H9 (cell line): ENCODE measurements around the gene IL1RAPL2. TPM values are rescaled to one million over a fixed set of nuclear protein-coding genes. Genes with fewer than 3 reads are reported as not detected.

Source experiments
- DNase-seq: peaks from one replicate; pipeline ENCODE4 v3.0.0-alpha.2; 2017
- H2AFZ ChIP-seq: one replicate; pipeline ENCODE4 v1.6.1; 2013; ENCODE audit warnings: mild to moderate bottlenecking, low read length, control low read depth, moderate library complexity
- H2AK5ac ChIP-seq: 2 replicates; pipeline ENCODE4 v1.6.1; 2013; ENCODE audit warnings: low read length, control low read depth, mixed read lengths; ENCODE audit not compliant: insufficient read length
- H2BK120ac ChIP-seq: one replicate; pipeline ENCODE4 v1.6.1; 2013; ENCODE audit warnings: low read depth, mild to moderate bottlenecking, low read length, control low read depth, inconsistent platforms; ENCODE audit not compliant: poor library complexity, severe bottlenecking
- H2BK12ac ChIP-seq: 2 replicates; pipeline ENCODE4 v1.6.1; 2013; ENCODE audit warnings: low read length, control low read depth, mixed read lengths, low read depth; ENCODE audit not compliant: insufficient read length
- H2BK15ac ChIP-seq: 2 replicates; pipeline ENCODE4 v1.6.1; 2013; ENCODE audit warnings: low read depth, low read length, control low read depth
- H2BK20ac ChIP-seq: one replicate; pipeline ENCODE4 v1.6.1; 2013; ENCODE audit warnings: low read depth, mild to moderate bottlenecking, low read length, control low read depth, inconsistent platforms; ENCODE audit not compliant: poor library complexity, severe bottlenecking
- H2BK5ac ChIP-seq: 2 replicates; pipeline ENCODE4 v1.6.1; 2013; ENCODE audit warnings: low read length, control low read depth, mixed read lengths; ENCODE audit not compliant: insufficient read length
- H3K14ac ChIP-seq: 2 replicates; pipeline ENCODE4 v1.6.1; 2013; ENCODE audit warnings: low read length, control low read depth; ENCODE audit not compliant: insufficient read depth
- H3K18ac ChIP-seq: 2 replicates; pipeline ENCODE4 v1.6.1; 2013; ENCODE audit warnings: low read depth, mild to moderate bottlenecking, mixed read lengths, low read length, control low read depth; ENCODE audit not compliant: insufficient read length
- H3K23ac ChIP-seq: 2 replicates; pipeline ENCODE4 v1.6.1; 2013; ENCODE audit warnings: low read length, control low read depth, mixed read lengths, low read depth; ENCODE audit not compliant: insufficient read length
- H3K23me2 ChIP-seq: 2 replicates; pipeline ENCODE4 v1.6.1; 2013; ENCODE audit warnings: low read depth, mild to moderate bottlenecking, mixed read lengths, low read length, control low read depth; ENCODE audit not compliant: insufficient read length, poor library complexity, severe bottlenecking
- H3K27ac ChIP-seq: 2 replicates; pipeline ENCODE4 v1.5.1; 2013; ENCODE audit warnings: low read length, control low read depth, mixed read lengths, low read depth; ENCODE audit not compliant: insufficient read length
- H3K27me3 ChIP-seq: 2 replicates; pipeline ENCODE4 v1.6.1; 2013; ENCODE audit warnings: low read length, control low read depth, inconsistent platforms; ENCODE audit not compliant: insufficient read depth
- H3K4ac ChIP-seq: 2 replicates; pipeline ENCODE4 v1.6.1; 2013; ENCODE audit warnings: low read depth, mild to moderate bottlenecking, control low read depth, inconsistent platforms, low read length, moderate library complexity
- H3K4me1 ChIP-seq: 2 replicates; pipeline ENCODE4 v1.6.1; 2013; ENCODE audit warnings: low read length, control low read depth, inconsistent platforms; ENCODE audit not compliant: insufficient read depth
- H3K4me2 ChIP-seq: 2 replicates; pipeline ENCODE4 v1.6.1; 2013; ENCODE audit warnings: low read length, control low read depth, mixed read lengths; ENCODE audit not compliant: insufficient read length, insufficient read depth
- H3K56ac ChIP-seq: 2 replicates; pipeline ENCODE4 v1.6.1; 2013; ENCODE audit warnings: low read depth, mild to moderate bottlenecking, mixed read lengths, low read length, control low read depth; ENCODE audit not compliant: insufficient read length
- H3K79me1 ChIP-seq: 2 replicates; pipeline ENCODE4 v1.6.1; 2013; ENCODE audit warnings: low read depth, mild to moderate bottlenecking, moderate library complexity, low read length, control low read depth, inconsistent platforms; ENCODE audit not compliant: insufficient read depth, poor library complexity, severe bottlenecking
- H3K79me2 ChIP-seq: 2 replicates; pipeline ENCODE4 v1.6.1; 2013; ENCODE audit warnings: low read length, control low read depth, inconsistent platforms; ENCODE audit not compliant: insufficient read depth
- H3K9ac ChIP-seq: 2 replicates; pipeline ENCODE4 v1.6.1; 2013; ENCODE audit warnings: low read length, control low read depth, mixed read lengths; ENCODE audit not compliant: insufficient read length; ENCODE audit errors: extremely low read depth
- H3K9me3 ChIP-seq: one replicate; pipeline ENCODE4 v1.6.1; 2013; ENCODE audit warnings: low read depth, low read length, inconsistent platforms; ENCODE audit not compliant: control insufficient read depth
- H3T11ph ChIP-seq: one replicate; pipeline ENCODE4 v1.6.1; 2013; ENCODE audit warnings: mild to moderate bottlenecking, low read length, control low read depth, inconsistent platforms
- H4K20me1 ChIP-seq: one replicate; pipeline ENCODE4 v1.6.1; 2013; ENCODE audit not compliant: control insufficient read depth, insufficient read length, insufficient read depth
- H4K5ac ChIP-seq: 2 replicates; pipeline ENCODE4 v1.6.1; 2013; ENCODE audit warnings: low read depth, mild to moderate bottlenecking, mixed read lengths, low read length, control low read depth; ENCODE audit not compliant: insufficient read length
- H4K8ac ChIP-seq: replicated peaks from 2 replicates; pipeline ENCODE4 v1.6.1; 2013; ENCODE audit warnings: low read length, control low read depth, mixed read lengths, low read depth; ENCODE audit not compliant: insufficient read length
- H4K91ac ChIP-seq: 2 replicates; pipeline ENCODE4 v1.6.1; 2013; ENCODE audit warnings: low read depth, mild to moderate bottlenecking, moderate library complexity, mixed read lengths, low read length, control low read depth; ENCODE audit not compliant: insufficient read length
- H3K27ac Mint-ChIP-seq, 3 experiments: 2 replicates in 2 of 3; 3 replicates in 1 of 3; pipeline ENCODE4 v1.8.0; 2020 to 2021; ENCODE audit warnings: mixed read lengths in 3 of 3, mild to moderate bottlenecking in 1 of 3, moderate library complexity in 1 of 3
- H3K27me3 Mint-ChIP-seq: 2 replicates; pipeline ENCODE4 v1.8.0; 2021; ENCODE audit warnings: low read depth, mild to moderate bottlenecking, moderate library complexity, mixed read lengths
- H3K36me3 Mint-ChIP-seq, 3 experiments: 2 replicates in 2 of 3; 3 replicates in 1 of 3; pipeline ENCODE4 v1.8.0; 2020 to 2021; ENCODE audit warnings: low read depth in 3 of 3, mixed read lengths in 3 of 3; ENCODE audit not compliant: insufficient read depth in 1 of 3
- H3K4me1 Mint-ChIP-seq, 2 experiments: 2 replicates each; pipeline ENCODE4 v1.8.0; 2020; ENCODE audit warnings: mixed read lengths in 2 of 2
- H3K4me3 Mint-ChIP-seq, 2 experiments: 2 replicates in 1 of 2; 3 replicates in 1 of 2; pipeline ENCODE4 v1.8.0; 2020 to 2021; ENCODE audit warnings: mild to moderate bottlenecking in 2 of 2, mixed read lengths in 2 of 2, moderate library complexity in 1 of 2
- H3K9me3 Mint-ChIP-seq, 2 experiments: 2 replicates in 1 of 2; 3 replicates in 1 of 2; pipeline ENCODE4 v1.8.0; 2020; ENCODE audit warnings: mild to moderate bottlenecking in 2 of 2, mixed read lengths in 2 of 2, moderate library complexity in 1 of 2
- WGBS: extraction: QIAGEN DNeasy Blood & Tissue Kit; methylation state at CpG from one replicate; pipeline ENCODE4 v1.1.7; 2013; ENCODE audit warnings: missing lambda C conversion rate, low lambda C conversion rate, mixed read lengths; ENCODE audit not compliant: insufficient read length; ENCODE audit errors: extremely low coverage; 5-methylcytosine and 5-hydroxymethylcytosine counted together
- total RNA-seq: library from RNA; stranded (reverse); gene quantifications from 2 replicates; pipeline ENCODE4 v1.2.1, GENCODE V29; 2021
- TF ChIP-seq, protein P1 (sequence below): fragments of 200-600 bp; sonication (generic); conservative IDR thresholded peaks from 3 replicates; pipeline ENCODE4 v1.8.0; 2021; ENCODE audit warnings: antibody characterized with exemption, mild to moderate bottlenecking

The IL1RAPL2 gene
- total RNA-seq, 1 experiment from 2014 or later: not detected

DNA sequence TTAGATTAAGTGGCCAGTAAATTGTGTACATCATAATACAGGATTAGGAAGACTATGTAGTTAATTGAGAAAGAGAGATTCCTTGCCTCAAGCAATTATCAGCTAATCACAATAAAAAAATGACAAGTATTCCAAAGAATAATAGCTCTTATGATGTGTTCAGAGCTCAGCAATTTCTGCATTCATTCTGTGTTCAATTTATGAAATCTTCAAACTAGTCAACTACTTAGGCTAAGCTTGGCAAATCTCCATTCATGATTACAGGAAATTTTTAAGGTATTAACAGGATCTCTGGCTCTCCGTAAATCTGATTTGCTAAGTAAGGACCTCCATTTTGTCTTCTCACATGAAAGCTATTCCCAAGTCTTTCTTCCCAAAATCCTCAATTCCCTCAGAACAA is 911.4 kb downstream of the IL1RAPL2 start:
- H3K23ac ChIP-seq: no peak overlapping the region
- H3K56ac ChIP-seq: no peak overlapping the region
- H2BK12ac ChIP-seq: no peak overlapping the region
- TF ChIP-seq, protein P1, sequence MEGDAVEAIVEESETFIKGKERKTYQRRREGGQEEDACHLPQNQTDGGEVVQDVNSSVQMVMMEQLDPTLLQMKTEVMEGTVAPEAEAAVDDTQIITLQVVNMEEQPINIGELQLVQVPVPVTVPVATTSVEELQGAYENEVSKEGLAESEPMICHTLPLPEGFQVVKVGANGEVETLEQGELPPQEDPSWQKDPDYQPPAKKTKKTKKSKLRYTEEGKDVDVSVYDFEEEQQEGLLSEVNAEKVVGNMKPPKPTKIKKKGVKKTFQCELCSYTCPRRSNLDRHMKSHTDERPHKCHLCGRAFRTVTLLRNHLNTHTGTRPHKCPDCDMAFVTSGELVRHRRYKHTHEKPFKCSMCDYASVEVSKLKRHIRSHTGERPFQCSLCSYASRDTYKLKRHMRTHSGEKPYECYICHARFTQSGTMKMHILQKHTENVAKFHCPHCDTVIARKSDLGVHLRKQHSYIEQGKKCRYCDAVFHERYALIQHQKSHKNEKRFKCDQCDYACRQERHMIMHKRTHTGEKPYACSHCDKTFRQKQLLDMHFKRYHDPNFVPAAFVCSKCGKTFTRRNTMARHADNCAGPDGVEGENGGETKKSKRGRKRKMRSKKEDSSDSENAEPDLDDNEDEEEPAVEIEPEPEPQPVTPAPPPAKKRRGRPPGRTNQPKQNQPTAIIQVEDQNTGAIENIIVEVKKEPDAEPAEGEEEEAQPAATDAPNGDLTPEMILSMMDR: no peak
- H3K23me2 ChIP-seq: no peaks in the 10 kb centered on the region
- no peaks in the 10 kb centered on the region for H3K4me1 Mint-ChIP-seq
- H2BK120ac ChIP-seq: no peak overlapping the region
- no peak overlapping the region for H3T11ph ChIP-seq
- H3K9ac ChIP-seq: no peak overlapping the region
- H2BK20ac ChIP-seq: no peak overlapping the region
- H3K79me1 ChIP-seq: no peaks in the 10 kb centered on the region
- H3K4me2 ChIP-seq: no peak overlapping the region
- no peak overlapping the region for H2BK5ac ChIP-seq
- H3K4me1 ChIP-seq: 0 out of 2 replicates have a peak, but pooled peaks cover 2% of the 10 kb centered on the region
- DNase-seq: no peak
- WGBS: no CpG with 5 or more reads among the region's 1 CpG
- H3K79me2 ChIP-seq: no peaks in the 10 kb centered on the region
- no peaks in the 10 kb centered on the region for H3K9me3 ChIP-seq
- H4K20me1 ChIP-seq: no peaks in the 10 kb centered on the region
- no peak overlapping the region for H3K14ac ChIP-seq
- H4K8ac ChIP-seq: no peak overlapping the region
- no peak overlapping the region for H3K4me3 Mint-ChIP-seq
- no peak overlapping the region for H4K5ac ChIP-seq
- no peak overlapping the region for H2AK5ac ChIP-seq
- no peak overlapping the region for H3K18ac ChIP-seq
- H3K27me3 ChIP-seq: no peaks in the 10 kb centered on the region
- peaks cover 0 to 20% of the 10 kb centered on the region in 2 experiments; a peak in 2 of 5 replicates for H3K9me3 Mint-ChIP-seq
- no peak overlapping the region for H2BK15ac ChIP-seq
- no peak overlapping the region for H3K27ac ChIP-seq
- no peak overlapping the region for H2AFZ ChIP-seq
- no peak overlapping the region for H3K4ac ChIP-seq
- no peak overlapping the region for H4K91ac ChIP-seq
- no peaks in the 10 kb centered on the region for H3K27me3 Mint-ChIP-seq
- no peak overlapping the region for H3K27ac Mint-ChIP-seq
- no peaks in the 10 kb centered on the region for H3K36me3 Mint-ChIP-seq
